SJCRH30 (cell line): Measurements from ENCODE around the gene MAOA. TPM values are rescaled to one million over a fixed set of nuclear protein-coding genes. Genes with fewer than 3 reads are reported as not detected.
"Not testable (repeated sequence)": the region's sequence is repeated elsewhere in the genome, so short reads cannot be mapped to it uniquely, and the experiment has no call there.

Source experiments
- DNase-seq, 2 experiments: peaks; one replicate each; pipeline ENCODE4 v3.0.0-alpha.2; 2015 to 2020
- H3K27ac ChIP-seq: fragments of 250-450 bp; sonication (Bioruptor Pico); 2 replicates; pipeline ENCODE4 v1.5.1; 2020; ENCODE audit warnings: mild to moderate bottlenecking, moderate library complexity
- H3K27me3 ChIP-seq: fragments of 250-450 bp; sonication (Bioruptor Pico); 2 replicates; pipeline ENCODE4 v1.5.1; 2020; ENCODE audit warnings: mild to moderate bottlenecking, moderate library complexity
- H3K36me3 ChIP-seq: fragments of 250-450 bp; sonication (Bioruptor Pico); 2 replicates; pipeline ENCODE4 v1.5.1; 2020; ENCODE audit warnings: mild to moderate bottlenecking, moderate library complexity
- H3K4me1 ChIP-seq: fragments of 250-450 bp; sonication (Bioruptor Pico); 2 replicates; pipeline ENCODE4 v1.5.1; 2020; ENCODE audit warnings: mild to moderate bottlenecking, moderate library complexity
- H3K4me3 ChIP-seq: fragments of 250-450 bp; sonication (Bioruptor Pico); 2 replicates; pipeline ENCODE4 v1.5.1; 2020; ENCODE audit warnings: mild to moderate bottlenecking, moderate library complexity
- H3K9me3 ChIP-seq: fragments of 250-450 bp; sonication (Bioruptor Pico); replicated peaks from 2 replicates; pipeline ENCODE4 v1.5.1; 2020; ENCODE audit warnings: mild to moderate bottlenecking, moderate library complexity
- total RNA-seq: library from RNA; depleted of rRNA; stranded (reverse); fragments of >200 nt; shearing (Covaris generic); gene quantifications from 2 replicates; pipeline ENCODE4 v1.2.3, GENCODE V29; 2014

MAOA gene
- total RNA-seq, 1 experiment from 2014 or later = 0.47 TPM

- Histone ChIP-seq H3K36me3 (no peaks in the 10 kb centered on the region), H3K4me3 (no peak overlapping the region), H3K4me1 (no peaks in the 10 kb centered on the region), H3K27ac (no peak overlapping the region), H3K9me3 (no peaks in the 10 kb centered on the region), H3K27me3 (no peaks in the 10 kb centered on the region)
- no peak for DNase-seq
These were observed 11.9 kb upstream of the MAOA start for GRCh38 chrX:43644124-43644701.

- no peak overlapping the region for H3K27ac ChIP-seq
- no peak for DNase-seq
- H3K9me3 ChIP-seq = no peaks in the 10 kb centered on the region
- no peaks in the 10 kb centered on the region for H3K27me3 ChIP-seq
- no peak overlapping the region for H3K4me3 ChIP-seq
- H3K4me1 ChIP-seq = no peaks in the 10 kb centered on the region
- H3K36me3 ChIP-seq = no peaks in the 10 kb centered on the region
These were observed 9.3 kb upstream of the MAOA start for GRCh38 chrX:43646800-43647199.

- DNase-seq = peak; percentile 84
- H3K27ac ChIP-seq = peak overlapping the region; percentile 99
- no peaks in the 10 kb centered on the region for H3K36me3 ChIP-seq
- H3K27me3 ChIP-seq = no peaks in the 10 kb centered on the region
- peak overlapping the region; percentile 69 for H3K4me3 ChIP-seq
- no peaks in the 10 kb centered on the region for H3K9me3 ChIP-seq
- no peaks in the 10 kb centered on the region for H3K4me1 ChIP-seq
These were observed 1.5 kb upstream of the MAOA start for GRCh38 chrX:43654431-43655150.

GRCh38 chrX:43655151-43656004, 721 bp upstream of the MAOA start:
- H3K27ac ChIP-seq = peak overlapping the region; percentile 99; the same call in 1 of the 2 replicates
- no peaks in the 10 kb centered on the region for H3K9me3 ChIP-seq
- peak overlapping the region; percentile 69 for H3K4me3 ChIP-seq
- H3K4me1 ChIP-seq = no peaks in the 10 kb centered on the region
- no peaks in the 10 kb centered on the region for H3K36me3 ChIP-seq
- H3K27me3 ChIP-seq = no peaks in the 10 kb centered on the region
- DNase-seq = peak in 1 of 2 experiments; percentile 0

- H3K9me3 ChIP-seq = no peaks in the 10 kb centered on the region
- no peaks in the 10 kb centered on the region for H3K4me1 ChIP-seq
- no peaks in the 10 kb centered on the region for H3K36me3 ChIP-seq
- H3K27me3 ChIP-seq = no peaks in the 10 kb centered on the region
- H3K27ac ChIP-seq = no peak overlapping the region
- DNase-seq = no peak
- no peak overlapping the region for H3K4me3 ChIP-seq
These were observed 1.6 kb downstream of the MAOA start for GRCh38 chrX:43657671-43658070.

- no peaks in the 10 kb centered on the region for H3K4me1 ChIP-seq
- DNase-seq = no peak
- no peaks in the 10 kb centered on the region for H3K9me3 ChIP-seq
- H3K27me3 ChIP-seq = no peaks in the 10 kb centered on the region
- no peak overlapping the region for H3K27ac ChIP-seq
- no peaks in the 10 kb centered on the region for H3K36me3 ChIP-seq
- H3K4me3 ChIP-seq = no peak overlapping the region
These were observed 5.6 kb downstream of the MAOA start for GRCh38 chrX:43661521-43662240.

GRCh38 chrX:43663173-43663572, 7.1 kb downstream of the MAOA start:
- Histone ChIP-seq H3K4me3 (no peak overlapping the region), H3K36me3 (no peaks in the 10 kb centered on the region), H3K9me3 (no peaks in the 10 kb centered on the region), H3K27me3 (no peaks in the 10 kb centered on the region), H3K27ac (no peak overlapping the region), H3K4me1 (no peaks in the 10 kb centered on the region)
- DNase-seq = no peak

- no peak for DNase-seq
- Histone ChIP-seq H3K9me3 (no peaks in the 10 kb centered on the region), H3K36me3 (no peaks in the 10 kb centered on the region), H3K4me1 (no peaks in the 10 kb centered on the region), H3K4me3 (no peak overlapping the region), H3K27me3 (no peaks in the 10 kb centered on the region), H3K27ac (no peak overlapping the region)
These were observed 8.2 kb downstream of the MAOA start for GRCh38 chrX:43664258-43664657.

- H3K4me3 ChIP-seq = no peak overlapping the region
- no peaks in the 10 kb centered on the region for H3K27me3 ChIP-seq
- H3K4me1 ChIP-seq = no peaks in the 10 kb centered on the region
- H3K27ac ChIP-seq = no peak overlapping the region
- no peaks in the 10 kb centered on the region for H3K36me3 ChIP-seq
- no peak for DNase-seq
- no peaks in the 10 kb centered on the region for H3K9me3 ChIP-seq
These were observed 8.6 kb downstream of the MAOA start for GRCh38 chrX:43664708-43665107.

- Histone ChIP-seq H3K36me3 (no peaks in the 10 kb centered on the region), H3K4me3 (no peak overlapping the region), H3K27me3 (no peaks in the 10 kb centered on the region), H3K9me3 (no peaks in the 10 kb centered on the region), H3K27ac (no peak overlapping the region), H3K4me1 (no peaks in the 10 kb centered on the region)
- no peak for DNase-seq
These were observed 10.3 kb downstream of the MAOA start for GRCh38 chrX:43666311-43666912.

GRCh38 chrX:43675965-43676628, 20.0 kb downstream of the MAOA start:
- H3K27me3 ChIP-seq, H3K9me3 ChIP-seq, H3K4me1 ChIP-seq, H3K27ac ChIP-seq, H3K36me3 ChIP-seq, DNase-seq, H3K4me3 ChIP-seq: not testable (repeated sequence)

- Histone ChIP-seq H3K36me3 (no peaks in the 10 kb centered on the region), H3K27ac (no peak overlapping the region), H3K27me3 (no peaks in the 10 kb centered on the region), H3K9me3 (no peaks in the 10 kb centered on the region), H3K4me3 (no peak overlapping the region), H3K4me1 (no peaks in the 10 kb centered on the region)
- DNase-seq = peak in 1 of 2 experiments; percentile 1
These were observed 21.0 kb downstream of the MAOA start for GRCh38 chrX:43676971-43677572.

GRCh38 chrX:43677993-43678392, 21.9 kb downstream of the MAOA start:
- no peak for DNase-seq
- H3K27me3 ChIP-seq = no peaks in the 10 kb centered on the region
- no peaks in the 10 kb centered on the region for H3K36me3 ChIP-seq
- H3K27ac ChIP-seq = no peak overlapping the region
- H3K4me1 ChIP-seq = no peaks in the 10 kb centered on the region
- H3K4me3 ChIP-seq = no peak overlapping the region
- no peaks in the 10 kb centered on the region for H3K9me3 ChIP-seq

- no peaks in the 10 kb centered on the region for H3K27me3 ChIP-seq
- H3K36me3 ChIP-seq = no peaks in the 10 kb centered on the region
- no peak for DNase-seq
- H3K4me3 ChIP-seq = no peak overlapping the region
- H3K9me3 ChIP-seq = no peaks in the 10 kb centered on the region
- H3K27ac ChIP-seq = no peak overlapping the region
- H3K4me1 ChIP-seq = no peaks in the 10 kb centered on the region
These were observed 23.0 kb downstream of the MAOA start for GRCh38 chrX:43679058-43679457.
